22Rv1 (cell line): ENCODE measurements around the gene ZNF480.

ENCODE experiments used
- CTCF ChIP-seq: fragments of 450-650 bp; IDR thresholded peaks from 2 replicates; pipeline ENCODE4 v1.5.1; 2017; ENCODE audit warnings: mild to moderate bottlenecking
- ZFX ChIP-seq: fragments of 450-650 bp; IDR thresholded peaks from 2 replicates; pipeline ENCODE4 v1.6.1; 2017; ENCODE audit warnings: antibody characterized with exemption, borderline replicate concordance

- TF ChIP-seq CTCF (no peak), ZFX (no peak)
Measured at GRCh38 chr19:52286256-52286655, 10.7 kb upstream of the ZNF480 start.
